HepG2 (cell line): ENCODE measurements around the gene MICB. TPM values are rescaled to one million over a fixed set of nuclear protein-coding genes. Genes with fewer than 3 reads are reported as not detected.

ENCODE experiments used
- ARNTL ChIP-seq: sonication (generic); formaldehyde crosslinking; IDR thresholded peaks from 2 replicates; pipeline ENCODE4 v1.4.0; 2020; ENCODE audit warnings: mild to moderate bottlenecking, missing genetic modification reagents
- GTF2F1 ChIP-seq: fragments of 150-350 bp; IDR thresholded peaks from 2 replicates; pipeline ENCODE4 v1.6.1; 2014; ENCODE audit warnings: low read length
- HNF4G ChIP-seq, 2 experiments: sonication (generic) in 1 of 2; formaldehyde crosslinking in 1 of 2; IDR thresholded peaks; 2 replicates each; pipeline versions ENCODE4 v1.4.0 to v1.6.1; 2011 to 2020; ENCODE audit warnings: borderline replicate concordance in 2 of 2, low read depth in 2 of 2, mild to moderate bottlenecking in 2 of 2, low read length in 1 of 2, missing genetic modification reagents in 1 of 2, moderate library complexity in 1 of 2
- TAF1 ChIP-seq: sonication (generic); formaldehyde crosslinking; IDR thresholded peaks from 2 replicates; pipeline ENCODE4 v1.4.0; 2020; ENCODE audit warnings: missing genetic modification reagents
- ZNF124 ChIP-seq: sonication (generic); formaldehyde crosslinking; IDR thresholded peaks from 2 replicates; pipeline ENCODE4 v1.4.0; 2020; ENCODE audit warnings: missing genetic modification reagents
- ZSCAN29 ChIP-seq: sonication (generic); formaldehyde crosslinking; conservative IDR thresholded peaks from 2 replicates; pipeline ENCODE4 v1.4.0; 2020; ENCODE audit warnings: mild to moderate bottlenecking, missing genetic modification reagents
- polyA plus RNA-seq, 8 experiments: library from polyadenylated mRNA; depleted of rRNA in 3 of 8; stranded (reverse) in 7 of 8; unstranded in 1 of 8; fragments of >200 nt; fragmentation: Illumina TruSeq in 4 of 8; extraction: Trizol in 4 of 8; gene quantifications; 2 replicates each; pipeline versions ENCODE4 v1.2.1 to v1.2.3, GENCODE V29; 2011 to 2016; ENCODE audit warnings: low read depth in 4 of 8, missing spikeins in 1 of 8, mixed read lengths in 1 of 8; ENCODE audit not compliant: insufficient read depth in 1 of 8
- total RNA-seq, 5 experiments: library from RNA; depleted of rRNA; stranded (reverse); fragments of >200 nt; fragmentation: Illumina TruSeq; extraction: Trizol; gene quantifications; 2 replicates each; pipeline ENCODE4 v1.2.3, GENCODE V29; 2016; ENCODE audit warnings: low read depth in 1 of 5
- TF ChIP-seq, protein P1 (sequence below): sonication (generic); formaldehyde crosslinking; IDR thresholded peaks from 2 replicates; pipeline ENCODE4; 2020; ENCODE audit warnings: missing genetic modification reagents, mild to moderate bottlenecking, borderline replicate concordance
- TF ChIP-seq, protein P2 (sequence below): sonication (generic); formaldehyde crosslinking; IDR thresholded peaks from 2 replicates; pipeline ENCODE4 v1.5.1; 2020; ENCODE audit warnings: missing genetic modification reagents, mild to moderate bottlenecking, borderline replicate concordance
- TF ChIP-seq, protein P3 (sequence below): sonication (generic); formaldehyde crosslinking; IDR thresholded peaks from 2 replicates; pipeline ENCODE4 v1.8.1; 2023; ENCODE audit warnings: mild to moderate bottlenecking, moderate library complexity, missing genetic modification reagents
- TF ChIP-seq, protein P4 (sequence below): IDR thresholded peaks from 2 replicates; pipeline ENCODE4 v1.6.1; 2016; ENCODE audit warnings: missing genetic modification reagents, missing compliant biosample characterization
- TF ChIP-seq, protein P5 (sequence below), 2 experiments: sonication (generic) in 1 of 2; formaldehyde crosslinking in 1 of 2; IDR thresholded peaks; 2 replicates each; pipeline versions ENCODE4 v1.4.0 to v1.6.1; 2018 to 2020; ENCODE audit warnings: missing genetic modification reagents in 2 of 2, borderline replicate concordance in 1 of 2, low read depth in 1 of 2, mild to moderate bottlenecking in 1 of 2, missing biosample characterization in 1 of 2
- TF ChIP-seq, protein P6 (sequence below): IDR thresholded peaks from 2 replicates; pipeline ENCODE4 v1.6.1; 2018; ENCODE audit warnings: missing genetic modification reagents

The MICB gene
- total and polyA plus RNA-seq, 2 of the 13 experiments (the other 11 are each of a cell fraction or from before 2014, with no cell fraction given), result 12.5 to 12.8 TPM

DNA sequence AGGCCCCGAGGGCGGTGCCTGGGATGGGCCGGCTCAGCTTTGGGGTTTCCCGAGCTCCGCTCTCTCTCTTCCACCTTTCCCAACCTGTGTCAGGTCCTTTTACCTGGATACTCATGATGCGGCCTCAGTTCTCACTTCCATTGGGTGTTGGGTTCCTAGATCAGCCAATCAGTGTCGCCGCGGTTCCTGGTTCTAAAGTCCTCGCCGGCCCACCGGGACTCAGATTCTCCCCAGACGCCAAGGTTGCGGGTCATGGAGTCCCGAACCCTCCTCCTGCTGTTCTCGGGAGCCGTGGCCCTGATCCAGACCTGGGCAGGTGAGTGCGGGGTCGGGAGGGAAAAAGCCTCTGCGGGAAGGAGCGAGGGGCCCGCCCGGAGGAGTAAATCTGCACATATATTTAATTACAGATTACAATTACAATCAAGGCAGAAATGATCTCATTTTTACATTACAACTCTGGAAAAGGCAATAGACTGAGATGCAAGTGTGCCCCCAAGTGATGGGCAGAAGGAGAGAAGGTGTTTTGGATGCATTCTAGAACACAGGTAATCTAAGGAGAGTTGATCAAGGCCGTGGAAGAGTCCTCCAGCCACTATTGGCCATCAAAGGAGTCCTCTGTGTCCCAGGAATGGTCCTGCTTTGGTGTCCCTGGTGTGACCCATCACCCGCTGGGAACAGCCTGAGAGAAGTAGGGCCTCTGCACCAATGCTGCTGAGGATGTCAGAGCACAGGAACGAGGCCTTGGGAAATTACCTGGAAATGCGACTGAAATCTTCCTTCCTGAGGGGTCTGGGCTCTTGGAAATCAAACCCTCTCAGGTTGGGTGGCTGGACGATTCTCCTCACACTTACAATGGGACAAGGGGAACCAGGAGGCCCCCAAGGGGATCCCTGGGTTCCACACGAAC is 34.7 kb upstream of the MICB start (continued):
- TF ChIP-seq, protein P1, sequence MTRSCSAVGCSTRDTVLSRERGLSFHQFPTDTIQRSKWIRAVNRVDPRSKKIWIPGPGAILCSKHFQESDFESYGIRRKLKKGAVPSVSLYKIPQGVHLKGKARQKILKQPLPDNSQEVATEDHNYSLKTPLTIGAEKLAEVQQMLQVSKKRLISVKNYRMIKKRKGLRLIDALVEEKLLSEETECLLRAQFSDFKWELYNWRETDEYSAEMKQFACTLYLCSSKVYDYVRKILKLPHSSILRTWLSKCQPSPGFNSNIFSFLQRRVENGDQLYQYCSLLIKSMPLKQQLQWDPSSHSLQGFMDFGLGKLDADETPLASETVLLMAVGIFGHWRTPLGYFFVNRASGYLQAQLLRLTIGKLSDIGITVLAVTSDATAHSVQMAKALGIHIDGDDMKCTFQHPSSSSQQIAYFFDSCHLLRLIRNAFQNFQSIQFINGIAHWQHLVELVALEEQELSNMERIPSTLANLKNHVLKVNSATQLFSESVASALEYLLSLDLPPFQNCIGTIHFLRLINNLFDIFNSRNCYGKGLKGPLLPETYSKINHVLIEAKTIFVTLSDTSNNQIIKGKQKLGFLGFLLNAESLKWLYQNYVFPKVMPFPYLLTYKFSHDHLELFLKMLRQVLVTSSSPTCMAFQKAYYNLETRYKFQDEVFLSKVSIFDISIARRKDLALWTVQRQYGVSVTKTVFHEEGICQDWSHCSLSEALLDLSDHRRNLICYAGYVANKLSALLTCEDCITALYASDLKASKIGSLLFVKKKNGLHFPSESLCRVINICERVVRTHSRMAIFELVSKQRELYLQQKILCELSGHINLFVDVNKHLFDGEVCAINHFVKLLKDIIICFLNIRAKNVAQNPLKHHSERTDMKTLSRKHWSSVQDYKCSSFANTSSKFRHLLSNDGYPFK, result peak; percentile 52; the same call in 1 of the 2 replicates
- 0 out of 2 replicates have a peak, but pooled peaks have one; percentile 20 for TF ChIP-seq ZNF124 (CRISPR knock-in tag)
- no peak for TF ChIP-seq ZSCAN29 (CRISPR knock-in tag)
- TF ChIP-seq ARNTL (CRISPR knock-in tag), result 0 out of 2 replicates have a peak, but pooled peaks have one; percentile 36
- TF ChIP-seq, protein P2, sequence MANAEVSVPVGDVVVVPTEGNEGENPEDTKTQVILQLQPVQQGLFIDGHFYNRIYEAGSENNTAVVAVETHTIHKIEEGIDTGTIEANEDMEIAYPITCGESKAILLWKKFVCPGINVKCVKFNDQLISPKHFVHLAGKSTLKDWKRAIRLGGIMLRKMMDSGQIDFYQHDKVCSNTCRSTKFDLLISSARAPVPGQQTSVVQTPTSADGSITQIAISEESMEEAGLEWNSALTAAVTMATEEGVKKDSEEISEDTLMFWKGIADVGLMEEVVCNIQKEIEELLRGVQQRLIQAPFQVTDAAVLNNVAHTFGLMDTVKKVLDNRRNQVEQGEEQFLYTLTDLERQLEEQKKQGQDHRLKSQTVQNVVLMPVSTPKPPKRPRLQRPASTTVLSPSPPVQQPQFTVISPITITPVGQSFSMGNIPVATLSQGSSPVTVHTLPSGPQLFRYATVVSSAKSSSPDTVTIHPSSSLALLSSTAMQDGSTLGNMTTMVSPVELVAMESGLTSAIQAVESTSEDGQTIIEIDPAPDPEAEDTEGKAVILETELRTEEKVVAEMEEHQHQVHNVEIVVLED (CRISPR knock-in tag), result peak; percentile 44; the same call in 1 of the 2 replicates
- TF ChIP-seq HNF4G (IDR thresholded peaks at IDR 0.05; ENCODE audit: borderline replicate concordance, low read depth, low read length), result no peak
- 0 out of 2 replicates have a peak, but pooled peaks have one; percentile 43 for TF ChIP-seq HNF4G (CRISPR knock-in tag; IDR thresholded peaks at IDR 0.05; ENCODE audit: borderline replicate concordance, low read depth)
- TF ChIP-seq GTF2F1, result no peak
- TF ChIP-seq, protein P3, sequence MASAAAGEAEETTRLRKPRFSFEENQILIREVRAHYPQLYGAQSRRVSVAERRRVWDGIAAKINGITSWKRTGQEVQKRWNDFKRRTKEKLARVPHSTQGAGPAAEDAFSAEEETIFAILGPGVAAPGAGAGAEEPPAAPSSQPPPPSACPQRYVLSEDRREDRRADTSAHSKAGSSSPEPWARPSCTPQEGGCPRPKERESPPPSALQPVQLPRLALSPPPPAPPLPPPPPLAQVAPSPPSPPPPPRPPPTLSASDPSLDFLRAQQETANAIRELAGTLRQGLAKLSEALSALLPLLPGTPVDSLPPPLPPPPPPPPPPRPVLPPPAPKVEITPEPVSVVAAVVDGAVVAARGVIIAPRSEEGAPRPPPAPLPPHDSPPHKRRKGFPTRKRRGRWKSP, result no peak; the same call in 1 of the 2 replicates
- TF ChIP-seq, protein P4, sequence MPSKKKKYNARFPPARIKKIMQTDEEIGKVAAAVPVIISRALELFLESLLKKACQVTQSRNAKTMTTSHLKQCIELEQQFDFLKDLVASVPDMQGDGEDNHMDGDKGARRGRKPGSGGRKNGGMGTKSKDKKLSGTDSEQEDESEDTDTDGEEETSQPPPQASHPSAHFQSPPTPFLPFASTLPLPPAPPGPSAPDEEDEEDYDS (CRISPR knock-in tag), result peak; percentile 90
- TF ChIP-seq, protein P5, sequence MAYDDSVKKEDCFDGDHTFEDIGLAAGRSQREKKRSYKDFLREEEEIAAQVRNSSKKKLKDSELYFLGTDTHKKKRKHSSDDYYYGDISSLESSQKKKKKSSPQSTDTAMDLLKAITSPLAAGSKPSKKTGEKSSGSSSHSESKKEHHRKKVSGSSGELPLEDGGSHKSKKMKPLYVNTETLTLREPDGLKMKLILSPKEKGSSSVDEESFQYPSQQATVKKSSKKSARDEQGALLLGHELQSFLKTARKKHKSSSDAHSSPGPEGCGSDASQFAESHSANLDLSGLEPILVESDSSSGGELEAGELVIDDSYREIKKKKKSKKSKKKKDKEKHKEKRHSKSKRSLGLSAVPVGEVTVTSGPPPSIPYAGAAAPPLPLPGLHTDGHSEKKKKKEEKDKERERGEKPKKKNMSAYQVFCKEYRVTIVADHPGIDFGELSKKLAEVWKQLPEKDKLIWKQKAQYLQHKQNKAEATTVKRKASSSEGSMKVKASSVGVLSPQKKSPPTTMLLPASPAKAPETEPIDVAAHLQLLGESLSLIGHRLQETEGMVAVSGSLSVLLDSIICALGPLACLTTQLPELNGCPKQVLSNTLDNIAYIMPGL (CRISPR knock-in tag; IDR thresholded peaks at IDR 0.05; ENCODE audit: borderline replicate concordance in 1 of 2, low read depth in 1 of 2), result 0 out of 4 replicates have a peak, but pooled peaks of 1 of the 2 experiments have one; percentile 25
- TF ChIP-seq, protein P6, sequence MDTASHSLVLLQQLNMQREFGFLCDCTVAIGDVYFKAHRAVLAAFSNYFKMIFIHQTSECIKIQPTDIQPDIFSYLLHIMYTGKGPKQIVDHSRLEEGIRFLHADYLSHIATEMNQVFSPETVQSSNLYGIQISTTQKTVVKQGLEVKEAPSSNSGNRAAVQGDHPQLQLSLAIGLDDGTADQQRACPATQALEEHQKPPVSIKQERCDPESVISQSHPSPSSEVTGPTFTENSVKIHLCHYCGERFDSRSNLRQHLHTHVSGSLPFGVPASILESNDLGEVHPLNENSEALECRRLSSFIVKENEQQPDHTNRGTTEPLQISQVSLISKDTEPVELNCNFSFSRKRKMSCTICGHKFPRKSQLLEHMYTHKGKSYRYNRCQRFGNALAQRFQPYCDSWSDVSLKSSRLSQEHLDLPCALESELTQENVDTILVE (CRISPR knock-in tag), result no peak
- peak; percentile 62; the same call in 1 of the 2 replicates for TF ChIP-seq TAF1
